Keratinocyte (primary cell): ENCODE results near the gene GALNT13. TPM values are rescaled to one million over a fixed set of nuclear protein-coding genes. Genes with fewer than 3 reads are reported as not detected.

ENCODE experiments used
- DNase-seq: peaks from one replicate; pipeline ENCODE4 v3.0.0-alpha.2; 2011; ENCODE audit warnings: low read depth, missing footprints, low spot score
- FAIRE-seq: peaks from 2 replicates; lab custom pipeline; 2011; peaks lifted over from hg19 to GRCh38; lab: Jason Lieb, UNC
- H2AFZ ChIP-seq: 2 replicates; pipeline ENCODE4 v1.6.0; 2012; ENCODE audit warnings: low read length, control low read depth, inconsistent platforms; ENCODE audit not compliant: control insufficient read depth
- H3K27ac ChIP-seq: 2 replicates; pipeline ENCODE4 v1.5.1; 2011; ENCODE audit warnings: low read length; ENCODE audit not compliant: control insufficient read depth, insufficient read depth
- H3K27me3 ChIP-seq: 3 replicates; pipeline ENCODE4 v1.6.0; 2011; ENCODE audit warnings: low read length; ENCODE audit not compliant: control insufficient read depth, insufficient read depth; ENCODE audit errors: extremely low read depth
- H3K36me3 ChIP-seq, 2 experiments: 2 replicates in 1 of 2; 3 replicates in 1 of 2; pipeline ENCODE4 v1.5.1; 2011; ENCODE audit warnings: low read length in 2 of 2, mild to moderate bottlenecking in 1 of 2; ENCODE audit not compliant: control insufficient read depth in 2 of 2, insufficient read depth in 2 of 2; ENCODE audit errors: extremely low read depth in 1 of 2
- H3K4me1 ChIP-seq: 3 replicates; pipeline ENCODE4 v1.5.1; 2011; ENCODE audit warnings: low read length; ENCODE audit not compliant: control insufficient read depth, insufficient read depth; ENCODE audit errors: extremely low read depth
- H3K4me2 ChIP-seq: 3 replicates; pipeline ENCODE4 v1.6.0; 2011; ENCODE audit warnings: low read depth, low read length; ENCODE audit not compliant: control insufficient read depth, insufficient read depth; ENCODE audit errors: extremely low read depth
- H3K4me3 ChIP-seq, 3 experiments: fragments of 200-600 bp in 1 of 3; sonication (generic) in 1 of 3; 2 replicates in 2 of 3; 3 replicates in 1 of 3; pipeline ENCODE4 v1.5.1; 2011 to 2016; ENCODE audit warnings: low read length in 3 of 3, mild to moderate bottlenecking in 3 of 3, control low read depth in 2 of 3, inconsistent platforms in 1 of 3, low read depth in 1 of 3, mixed read lengths in 1 of 3, mixed run types in 1 of 3, moderate library complexity in 1 of 3; ENCODE audit not compliant: control insufficient read depth in 2 of 3, insufficient read depth in 2 of 3; ENCODE audit errors: extremely low read depth in 1 of 3
- H3K79me2 ChIP-seq: 2 replicates; pipeline ENCODE4 v1.6.0; 2012; ENCODE audit warnings: low read length; ENCODE audit not compliant: control insufficient read depth, insufficient read depth
- H3K9ac ChIP-seq: 3 replicates; pipeline ENCODE4 v1.6.0; 2011; ENCODE audit warnings: low read length; ENCODE audit not compliant: control insufficient read depth, insufficient read depth; ENCODE audit errors: extremely low read depth
- H3K9me1 ChIP-seq: 3 replicates; pipeline ENCODE4 v1.6.0; 2011; ENCODE audit warnings: low read length; ENCODE audit not compliant: control insufficient read depth, insufficient read depth; ENCODE audit errors: extremely low read depth
- H3K9me3 ChIP-seq: 2 replicates; pipeline ENCODE4 v1.5.1; 2012; ENCODE audit warnings: low read depth, low read length; ENCODE audit not compliant: control insufficient read depth
- H4K20me1 ChIP-seq: 3 replicates; pipeline ENCODE4 v1.6.0; 2011; ENCODE audit warnings: low read length; ENCODE audit not compliant: control insufficient read depth, insufficient read depth; ENCODE audit errors: extremely low read depth
- EZH2 ChIP-seq: IDR thresholded peaks from one replicate; pipeline ENCODE4 v1.6.1; 2012; ENCODE audit warnings: inconsistent platforms, mild to moderate bottlenecking, low read length, moderate library complexity
- dilution Hi-C: fragments of 300-500 bp; cut with MboI; formaldehyde crosslinking; loops from one replicate; pipeline ENCODE4 v1.7.0; 2020; ENCODE audit warnings: low sequenced_read_pairs; ENCODE audit not compliant: extremely low pct_ligation_motif_present
- polyA plus RNA-seq, 5 experiments: library from polyadenylated mRNA; depleted of rRNA in 3 of 5; stranded (reverse) in 3 of 5; stranded (forward) in 1 of 5; unstranded in 1 of 5; fragments of >200 nt; gene quantifications; 1 replicate in 1 of 5; 2 replicates in 3 of 5; 3 replicates in 1 of 5; pipeline versions ENCODE4 v1.2.1 to v1.2.3, GENCODE V29; 2011 to 2012; ENCODE audit warnings: missing spikeins in 2 of 5, low read depth in 1 of 5, low replicate concordance in 1 of 5
- TF ChIP-seq, protein P1 (sequence below), 3 experiments: IDR thresholded peaks in 1 of 3; conservative IDR thresholded peaks in 1 of 3; optimal IDR thresholded peaks in 1 of 3; 2 replicates in 2 of 3; 3 replicates in 1 of 3; pipeline versions ENCODE3 to v1.5.1; 2011; ENCODE audit warnings: low read length in 3 of 3, mild to moderate bottlenecking in 3 of 3, moderate library complexity in 2 of 3, control low read depth in 1 of 3, inconsistent platforms in 1 of 3; ENCODE audit not compliant: insufficient read depth in 2 of 3; ENCODE audit errors: extremely low read depth in 1 of 3

The GALNT13 gene
- polyA plus RNA-seq, 1 donor (not counting 4 experiments of a cell fraction or from before 2014, with no cell fraction given), result not detected

DNA sequence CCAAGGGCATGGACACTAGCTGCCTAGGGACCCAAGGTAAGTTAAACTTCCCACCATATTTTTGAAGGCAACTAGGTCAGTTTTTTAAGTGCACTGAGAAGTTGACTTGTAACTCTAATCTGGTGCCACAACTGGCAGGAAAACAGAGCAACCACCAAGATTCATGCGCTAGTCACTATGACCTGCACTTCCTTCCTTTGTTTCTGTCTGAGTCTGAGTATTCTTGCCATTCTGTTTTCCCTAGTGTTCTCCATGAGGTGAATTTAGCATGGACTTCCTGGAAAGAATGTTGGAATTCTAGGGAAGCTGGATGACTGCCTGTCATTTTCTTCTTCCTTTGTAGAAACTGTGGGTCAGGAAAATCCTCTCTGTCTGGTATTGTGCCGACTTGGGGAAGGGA is 249.0 kb downstream of the GALNT13 start:
- Histone ChIP-seq H3K9ac (no peak overlapping the region), H3K4me2 (no peak overlapping the region), H3K36me3 (no peaks in the 10 kb centered on the region), H3K4me3 (no peak overlapping the region), H3K27ac (no peak overlapping the region), H3K4me1 (no peaks in the 10 kb centered on the region), H4K20me1 (no peaks in the 10 kb centered on the region), H3K9me3 (no peaks in the 10 kb centered on the region), H2AFZ (no peak overlapping the region), H3K27me3 (no peaks in the 10 kb centered on the region), H3K9me1 (no peaks in the 10 kb centered on the region), H3K79me2 (no peaks in the 10 kb centered on the region)
- TF ChIP-seq EZH2, result no peak
- TF ChIP-seq, protein P1, sequence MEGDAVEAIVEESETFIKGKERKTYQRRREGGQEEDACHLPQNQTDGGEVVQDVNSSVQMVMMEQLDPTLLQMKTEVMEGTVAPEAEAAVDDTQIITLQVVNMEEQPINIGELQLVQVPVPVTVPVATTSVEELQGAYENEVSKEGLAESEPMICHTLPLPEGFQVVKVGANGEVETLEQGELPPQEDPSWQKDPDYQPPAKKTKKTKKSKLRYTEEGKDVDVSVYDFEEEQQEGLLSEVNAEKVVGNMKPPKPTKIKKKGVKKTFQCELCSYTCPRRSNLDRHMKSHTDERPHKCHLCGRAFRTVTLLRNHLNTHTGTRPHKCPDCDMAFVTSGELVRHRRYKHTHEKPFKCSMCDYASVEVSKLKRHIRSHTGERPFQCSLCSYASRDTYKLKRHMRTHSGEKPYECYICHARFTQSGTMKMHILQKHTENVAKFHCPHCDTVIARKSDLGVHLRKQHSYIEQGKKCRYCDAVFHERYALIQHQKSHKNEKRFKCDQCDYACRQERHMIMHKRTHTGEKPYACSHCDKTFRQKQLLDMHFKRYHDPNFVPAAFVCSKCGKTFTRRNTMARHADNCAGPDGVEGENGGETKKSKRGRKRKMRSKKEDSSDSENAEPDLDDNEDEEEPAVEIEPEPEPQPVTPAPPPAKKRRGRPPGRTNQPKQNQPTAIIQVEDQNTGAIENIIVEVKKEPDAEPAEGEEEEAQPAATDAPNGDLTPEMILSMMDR (optimal IDR thresholded peaks at IDR 0.05 in 1 of 3, IDR thresholded peaks at IDR 0.05 in 1 of 3, conservative IDR thresholded peaks at IDR 0.05 in 1 of 3; ENCODE audit: extremely low read depth in 1 of 3, insufficient read depth in 2 of 3, low read length in 3 of 3), result no peak
- no peak for DNase-seq
- dilution Hi-C loops, result no loop called here
- no peak for FAIRE-seq

DNA sequence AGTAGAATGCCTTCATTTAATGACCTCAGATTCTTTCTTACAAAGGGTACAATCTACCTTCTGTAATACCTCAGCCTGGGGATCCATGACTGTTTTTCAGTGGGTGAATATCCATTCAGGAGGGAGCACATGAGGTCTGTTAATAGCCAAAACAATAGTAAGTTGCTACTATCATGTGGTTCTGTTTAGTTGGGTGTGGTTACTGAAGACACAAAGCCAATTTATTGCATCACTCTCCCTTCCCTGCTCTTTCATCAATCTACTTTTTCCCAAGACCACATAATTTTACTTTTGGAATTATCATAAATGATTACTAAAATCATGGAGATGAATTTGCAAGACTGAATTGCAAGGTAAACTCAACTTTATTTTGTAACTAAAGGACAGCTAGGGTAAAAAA is 254.2 kb downstream of the GALNT13 start:
- H2AFZ ChIP-seq, result no peak overlapping the region
- H3K9me3 ChIP-seq, result no peaks in the 10 kb centered on the region
- H3K4me1 ChIP-seq, result no peaks in the 10 kb centered on the region
- no peaks in the 10 kb centered on the region for H3K79me2 ChIP-seq
- TF ChIP-seq, protein P1 (optimal IDR thresholded peaks at IDR 0.05 in 1 of 3, IDR thresholded peaks at IDR 0.05 in 1 of 3, conservative IDR thresholded peaks at IDR 0.05 in 1 of 3; ENCODE audit: extremely low read depth in 1 of 3, insufficient read depth in 2 of 3, low read length in 3 of 3), result no peak
- TF ChIP-seq EZH2, result no peak
- FAIRE-seq, result no peak
- no peak overlapping the region for H3K27ac ChIP-seq
- no peak for DNase-seq
- H3K4me3 ChIP-seq, result no peak overlapping the region
- H3K4me2 ChIP-seq, result no peak overlapping the region
- dilution Hi-C loops, result no loop called here
- no peaks in the 10 kb centered on the region for H3K27me3 ChIP-seq
- H3K9me1 ChIP-seq, result no peaks in the 10 kb centered on the region
- no peak overlapping the region for H3K9ac ChIP-seq
- H4K20me1 ChIP-seq, result no peaks in the 10 kb centered on the region
- H3K36me3 ChIP-seq, result no peaks in the 10 kb centered on the region
